IMR-90 (cell line): ENCODE results near the gene SP9.

Experiments
- BHLHE40 ChIP-seq: fragments of 150-350 bp; IDR thresholded peaks from 2 replicates; pipeline ENCODE4 v1.6.1; 2016; ENCODE audit warnings: mild to moderate bottlenecking, low read depth, low read length
- CEBPB ChIP-seq: IDR thresholded peaks from 2 replicates; pipeline ENCODE4 v1.6.1; 2012; ENCODE audit warnings: low read depth, low read length, improper control_type of control experiment
- CHD1 ChIP-seq: IDR thresholded peaks from 2 replicates; pipeline ENCODE4 v1.6.1; 2012; ENCODE audit warnings: low read depth, low read length, improper control_type of control experiment
- CTCF ChIP-seq: conservative IDR thresholded peaks from 2 replicates; pipeline ENCODE4 v1.5.1; 2012; ENCODE audit warnings: mild to moderate bottlenecking, low read depth, low read length, improper control_type of control experiment
- FOS ChIP-seq: fragments of 150-350 bp; IDR thresholded peaks from 2 replicates; pipeline ENCODE4 v1.6.1; 2016; ENCODE audit warnings: low read depth, low read length
- MAFK ChIP-seq: IDR thresholded peaks from 2 replicates; pipeline ENCODE4 v1.6.1; 2012; ENCODE audit warnings: low read depth, low read length, improper control_type of control experiment
- MAZ ChIP-seq: IDR thresholded peaks from 2 replicates; pipeline ENCODE4 v1.6.1; 2012; ENCODE audit warnings: low read depth, mild to moderate bottlenecking, low read length, improper control_type of control experiment, moderate library complexity, borderline replicate concordance
- POLR2A ChIP-seq: IDR thresholded peaks from 2 replicates; pipeline ENCODE4 v1.6.1; 2012; ENCODE audit warnings: mild to moderate bottlenecking, low read depth, low read length
- RAD21 ChIP-seq: IDR thresholded peaks from 2 replicates; pipeline ENCODE4 v1.6.1; 2012; ENCODE audit warnings: low read length, improper control_type of control experiment
- RFX5 ChIP-seq: IDR thresholded peaks from 2 replicates; pipeline ENCODE4 v1.8.0; 2012; ENCODE audit warnings: low read depth, mild to moderate bottlenecking, low read length, moderate library complexity
- SMC3 ChIP-seq: fragments of 150-350 bp; IDR thresholded peaks from 2 replicates; pipeline ENCODE4 v1.6.1; 2016; ENCODE audit warnings: low read depth, mild to moderate bottlenecking, antibody characterized with exemption, low read length, moderate library complexity
- USF2 ChIP-seq: fragments of 150-350 bp; IDR thresholded peaks from 2 replicates; pipeline ENCODE4 v1.6.1; 2017; ENCODE audit warnings: mild to moderate bottlenecking, antibody characterized with exemption, low read length, low read depth

GRCh38 chr2:174325373-174326160, 9.2 kb upstream of the SP9 start:
- TF ChIP-seq CTCF (no peak), BHLHE40 (no peak), RFX5 (no peak), MAZ (no peak), POLR2A (no peak), USF2 (no peak), FOS (no peak), RAD21 (no peak), CEBPB (no peak), CHD1 (no peak), SMC3 (no peak), MAFK (no peak)
